ENCODE measurements around the gene PRKX. TPM values are rescaled to one million over a fixed set of nuclear protein-coding genes. Genes with fewer than 3 reads are reported as not detected.
"Not testable (repeated sequence)": the region's sequence is repeated elsewhere in the genome, so short reads cannot be mapped to it uniquely, and the experiment has no call there.

PRKX gene
- total RNA-seq, 1 donor from 2014 or later: 28.9 TPM

DNA sequence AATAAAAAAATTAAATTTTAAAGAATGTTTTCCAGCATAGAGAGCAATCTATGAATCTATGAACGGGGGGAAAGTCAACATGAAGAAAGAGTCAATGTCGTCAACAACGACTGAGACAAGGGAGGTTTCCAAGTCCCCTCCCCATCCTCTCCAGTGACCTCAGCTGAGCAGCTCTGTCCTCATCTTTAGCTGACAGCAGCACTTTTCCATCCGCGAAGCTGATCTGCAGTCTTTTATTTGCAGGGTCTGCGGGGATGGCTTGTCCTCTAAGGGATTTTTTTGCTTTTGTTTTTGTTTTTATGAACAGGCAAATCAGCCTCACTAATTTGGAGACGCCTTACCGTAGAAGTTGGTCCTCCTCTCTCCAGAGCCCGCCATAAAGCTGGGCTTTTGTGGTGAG lies 46.5 kb downstream of the PRKX start:
- intact Hi-C loops (cut with DNase I): no loop called here
- DNase-seq (ENCODE audit: low spot score): no peak

DNA sequence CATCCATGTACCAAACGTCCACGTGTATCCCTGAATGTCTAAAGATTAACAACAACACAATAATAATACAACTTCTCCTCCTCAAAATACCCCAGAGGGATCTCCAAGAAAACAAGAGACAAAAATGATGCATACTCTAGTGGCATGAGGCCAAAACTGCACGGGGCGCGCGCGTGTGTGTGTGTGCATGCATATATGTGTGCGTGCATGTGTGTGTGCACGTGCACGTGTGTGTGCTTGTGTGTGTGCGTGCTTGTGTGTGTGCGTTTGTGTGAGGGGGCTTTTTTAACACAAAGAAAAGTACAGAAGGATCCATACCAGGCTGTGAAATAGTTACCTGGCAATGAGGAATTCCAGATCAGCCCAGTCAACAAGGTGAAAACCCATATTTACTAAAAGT lies 48.5 kb downstream of the PRKX start:
- DNase-seq (ENCODE audit: low spot score) (no peak), ATAC-seq (no peak)
- intact Hi-C loops (cut with DNase I): no loop called here

More for the DNA sequence above, 46.5 kb downstream of the PRKX start:
- ATAC-seq: peak; percentile 55

DNA sequence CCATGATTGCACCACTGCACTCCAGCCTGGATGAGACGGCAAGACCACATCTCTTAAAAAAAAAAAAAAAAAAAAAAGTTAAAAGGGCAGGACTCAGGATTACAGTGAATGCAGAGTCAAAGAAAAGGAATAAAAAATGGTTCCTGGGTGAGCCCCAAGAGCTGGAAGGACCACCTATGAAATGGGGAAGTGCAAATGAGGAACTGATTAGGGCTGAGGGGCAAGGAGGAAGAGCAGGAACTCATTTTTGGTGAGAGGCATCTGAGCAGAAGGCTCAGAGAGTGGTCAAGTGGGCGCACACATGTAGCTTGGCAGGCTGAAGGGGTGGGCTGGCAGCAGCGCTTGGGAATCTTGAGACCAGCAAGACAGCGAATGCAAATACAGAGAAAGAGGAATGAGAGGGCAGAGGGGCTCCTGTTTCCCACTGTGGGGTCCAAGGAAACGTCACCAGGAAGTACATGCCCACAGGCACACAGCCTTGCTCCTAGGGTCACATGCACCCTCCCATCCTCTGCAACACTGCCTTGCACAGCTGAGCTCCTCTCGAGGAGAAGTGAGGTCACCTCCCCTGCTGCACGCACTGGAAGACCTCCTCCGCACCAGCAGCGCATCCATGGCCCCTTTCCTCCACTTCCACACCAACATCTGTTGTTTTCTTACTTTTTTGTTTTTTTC lies 49.7 kb downstream of the PRKX start:
- DNase-seq (ENCODE audit: low spot score); intact Hi-C loops (cut with DNase I): not testable (repeated sequence)
- ATAC-seq: peak; percentile 77

DNA sequence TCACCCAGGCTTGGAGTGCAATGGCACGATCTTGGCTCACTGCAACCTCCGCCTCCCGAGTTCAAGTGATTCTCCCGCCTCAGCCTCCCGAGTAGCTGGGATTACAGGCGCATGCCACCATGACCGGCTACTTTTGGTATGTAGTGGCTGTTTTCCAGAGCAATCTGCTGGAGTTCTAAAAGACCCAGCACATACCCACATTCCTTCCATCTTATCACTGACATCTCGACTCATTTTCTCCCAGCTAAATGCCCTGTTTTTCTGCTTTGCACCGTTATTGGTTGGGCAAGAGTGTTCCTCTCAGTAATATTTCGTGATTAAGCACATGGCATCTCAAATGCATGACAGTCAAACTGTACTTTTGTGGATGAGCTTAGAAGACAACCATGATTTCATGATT lies 53.7 kb downstream of the PRKX start:
- ATAC-seq: no peak
- intact Hi-C loops (cut with DNase I): loop anchor here (10.0 kb wide), 1 partner anchor 125 kb away; no protein-coding TSS in a partner anchor
- no peak for DNase-seq (ENCODE audit: low spot score)

DNA sequence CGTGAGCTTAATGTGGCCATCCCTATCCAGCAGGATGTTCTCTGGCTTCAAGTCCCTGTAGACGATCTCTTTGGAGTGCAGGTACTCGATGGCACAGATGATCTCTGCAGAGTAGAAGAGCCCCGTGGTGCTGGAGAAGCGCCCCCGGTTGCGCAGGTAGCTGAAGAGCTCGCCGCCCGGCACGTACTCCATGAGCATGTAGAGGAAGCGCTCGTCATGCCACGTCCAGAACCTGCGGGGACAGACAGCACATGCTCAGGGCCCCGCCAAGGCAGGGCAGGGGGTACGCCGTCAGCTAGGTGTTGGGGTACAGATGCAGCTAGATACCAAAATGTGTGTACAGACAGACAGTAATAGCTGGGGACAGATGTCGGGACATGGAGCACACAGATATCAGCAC lies 58.3 kb downstream of the PRKX start:
- intact Hi-C loops (cut with DNase I): loop anchor here (10.0 kb wide), 1 partner anchor 130 kb away; no protein-coding TSS in a partner anchor
- no peak for DNase-seq (ENCODE audit: low spot score)
- ATAC-seq: peak; percentile 26

DNA sequence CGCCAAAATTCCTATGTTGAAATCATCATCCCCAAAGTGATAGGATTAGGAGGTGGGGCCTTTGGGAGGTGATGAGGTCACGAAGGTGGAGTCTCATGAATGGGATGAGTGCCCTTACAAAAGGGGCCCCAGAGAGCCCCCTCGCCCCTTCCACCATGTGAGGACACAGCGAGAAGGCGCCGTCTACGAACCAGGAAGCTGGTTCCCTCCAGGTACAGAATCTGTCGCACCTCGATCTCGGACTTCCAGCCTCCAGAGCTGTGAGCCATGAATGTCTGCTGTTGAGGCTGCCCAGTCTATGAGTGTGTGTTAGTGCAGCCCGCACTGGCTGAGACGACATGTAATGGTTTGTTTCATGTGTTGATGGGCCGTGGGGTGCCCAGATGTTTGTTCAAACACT lies 60.3 kb downstream of the PRKX start:
- no peak for ATAC-seq
- no peak for DNase-seq (ENCODE audit: low spot score)
- intact Hi-C loops (cut with DNase I): loop anchor here (10.0 kb wide), 1 partner anchor 132 kb away; no protein-coding TSS in a partner anchor

DNA sequence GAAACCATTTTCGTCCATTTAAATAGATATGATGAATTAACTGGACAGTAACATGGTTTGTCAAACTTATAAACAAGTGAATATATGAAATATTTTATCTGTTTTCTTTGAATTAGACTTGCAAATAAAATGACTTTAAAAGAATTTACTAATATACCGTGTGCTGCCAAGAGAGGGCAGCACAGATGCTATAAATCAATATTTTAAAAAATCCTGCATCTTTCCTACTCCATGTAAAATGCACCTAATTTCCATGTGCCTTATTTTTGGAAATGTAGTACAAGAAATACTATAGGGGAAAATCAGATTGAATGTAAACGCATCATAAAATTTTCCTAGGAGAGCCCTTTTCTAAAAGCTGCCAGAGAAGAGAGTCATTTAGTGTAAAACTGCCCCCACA lies 62.2 kb downstream of the PRKX start:
- no peak for DNase-seq (ENCODE audit: low spot score)
- ATAC-seq: no peak
- intact Hi-C loops (cut with DNase I): loop anchor here (10.0 kb wide), 1 partner anchor 134 kb away; no protein-coding TSS in a partner anchor

DNA sequence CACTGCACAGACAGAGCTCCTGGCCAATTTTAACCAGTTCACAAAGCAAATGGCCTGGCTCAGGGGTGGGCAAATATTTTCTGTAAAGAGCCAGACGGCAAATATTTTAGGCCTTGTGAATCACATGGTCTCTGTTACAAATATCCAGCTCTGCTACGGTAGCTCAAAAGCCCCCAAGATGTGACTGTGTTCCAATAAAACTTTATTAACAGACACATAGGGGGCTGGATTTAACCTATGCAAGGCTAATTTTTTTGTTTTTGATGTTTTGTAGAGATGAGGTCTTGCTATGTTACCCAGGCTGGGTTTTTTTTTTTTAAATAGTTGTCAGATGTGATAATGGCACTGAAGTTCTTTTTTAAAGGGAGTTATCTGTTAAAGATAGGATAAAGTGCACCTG lies 65.4 kb downstream of the PRKX start:
- intact Hi-C loops (cut with DNase I): no loop called here
- no peak for DNase-seq (ENCODE audit: low spot score)
- no peak for ATAC-seq

DNA sequence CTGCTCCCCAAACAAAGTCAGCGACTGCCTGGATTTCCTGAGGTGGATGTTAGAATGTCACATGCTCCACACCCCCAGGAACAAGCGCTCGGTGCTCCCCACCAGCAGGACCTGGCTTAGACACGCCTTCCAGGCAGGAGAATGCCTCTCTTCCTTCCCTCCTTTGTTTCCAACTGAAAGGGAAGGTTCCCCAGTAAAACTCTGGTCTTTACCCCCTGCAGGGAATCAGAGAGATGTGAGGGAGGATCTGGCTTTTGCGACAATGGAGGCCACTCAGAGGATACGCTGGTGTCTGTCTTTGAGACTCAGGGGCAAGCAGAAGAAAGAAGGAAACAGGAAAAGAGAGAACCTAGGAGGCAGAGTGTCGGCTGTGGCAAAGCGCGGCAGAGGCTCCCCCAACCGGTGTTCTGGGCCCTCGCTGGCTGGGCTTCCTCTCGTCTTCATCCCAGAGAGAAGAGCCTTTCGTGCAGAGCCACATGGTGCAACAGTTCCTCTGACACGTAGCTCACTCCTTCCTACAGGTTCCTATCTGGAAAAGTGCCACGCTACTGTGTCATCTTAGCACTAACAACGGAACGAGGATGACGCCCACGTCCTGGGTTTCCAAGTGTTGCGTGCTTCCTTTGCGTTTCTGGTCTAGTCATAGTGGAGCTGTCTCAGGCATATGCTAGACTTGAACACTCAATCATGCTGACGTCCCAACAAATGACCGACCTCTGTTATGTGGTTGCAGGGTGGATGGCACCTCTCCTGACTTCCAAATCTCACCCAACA lies 73.4 kb downstream of the PRKX start:
- intact Hi-C loops (cut with DNase I); ATAC-seq; DNase-seq (ENCODE audit: low spot score): not testable (repeated sequence)

DNA sequence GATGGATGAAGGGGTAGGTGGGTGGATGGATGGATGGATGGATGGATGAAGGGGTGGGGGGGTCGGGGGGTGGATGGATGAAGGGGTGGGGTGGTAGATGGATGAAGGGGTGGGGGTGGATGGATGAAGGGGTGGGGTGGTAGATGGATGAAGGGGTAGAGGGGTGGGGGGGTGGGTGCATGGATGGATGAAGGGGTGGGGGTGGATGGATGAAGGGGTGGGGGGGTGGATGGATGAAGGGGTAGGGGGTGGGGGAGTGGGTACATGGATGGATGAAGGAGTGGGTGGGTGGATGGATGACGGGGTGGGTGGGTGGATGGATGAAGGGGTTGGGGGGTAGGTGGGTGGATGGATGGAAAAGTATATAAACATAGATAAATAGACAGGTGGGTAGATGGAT lies 74.2 kb downstream of the PRKX start:
- DNase-seq (ENCODE audit: low spot score) (no peak), ATAC-seq (no peak)
- intact Hi-C loops (cut with DNase I): no loop called here

DNA sequence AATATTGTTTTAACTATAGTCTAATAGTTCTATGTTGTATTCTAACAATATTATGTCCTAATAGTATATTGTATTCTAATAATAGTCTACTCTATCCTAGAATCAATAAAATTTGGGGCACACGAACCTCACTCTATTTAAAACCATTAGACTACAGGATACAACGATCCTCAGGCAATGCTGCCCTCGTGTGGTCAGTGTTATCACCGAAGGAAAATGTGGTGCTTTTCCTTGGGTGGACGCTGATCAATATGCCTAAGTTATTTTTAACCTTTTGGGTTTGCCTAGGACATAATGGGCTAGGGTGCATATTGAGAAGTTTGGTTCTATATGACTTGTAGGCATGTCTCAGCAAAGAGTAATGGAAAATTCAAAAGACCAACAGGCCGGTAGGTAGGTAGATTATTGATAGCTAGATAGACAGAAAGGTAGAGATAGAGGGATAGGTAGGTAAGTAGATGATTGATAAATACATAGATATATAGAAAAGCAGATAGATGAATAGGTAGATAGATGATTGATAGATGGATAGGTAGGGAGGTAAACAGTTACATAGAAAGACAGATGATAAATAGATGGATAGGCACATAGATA lies 75.1 kb downstream of the PRKX start:
- ATAC-seq: peak; percentile 50
- DNase-seq (ENCODE audit: low spot score): peak; percentile 71

DNA sequence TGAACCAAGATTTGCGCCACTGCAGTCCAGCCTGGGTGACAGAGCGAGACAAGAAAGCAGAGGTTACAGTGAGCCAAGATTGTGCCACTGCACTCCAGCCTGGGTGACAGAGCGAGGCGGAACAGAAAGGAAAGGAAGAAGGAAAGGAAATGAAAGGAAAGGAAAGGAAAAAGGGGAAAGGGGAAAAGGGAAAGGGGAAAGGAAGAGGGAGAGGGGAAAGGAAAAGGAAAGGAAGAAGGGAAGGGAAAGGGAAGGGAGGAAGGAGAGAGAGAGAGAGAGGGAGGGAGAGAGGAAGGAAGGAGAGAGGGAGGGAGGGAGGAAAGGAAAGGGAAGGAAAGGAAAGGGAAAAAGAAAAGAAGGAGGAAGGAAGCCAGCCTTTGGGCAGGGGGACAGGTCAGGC lies 76.6 kb downstream of the PRKX start:
- no peak for ATAC-seq
- intact Hi-C loops (cut with DNase I): no loop called here
- DNase-seq (ENCODE audit: low spot score): no peak

More for the DNA sequence above, 75.1 kb downstream of the PRKX start:
- intact Hi-C loops (cut with DNase I): no loop called here

DNA sequence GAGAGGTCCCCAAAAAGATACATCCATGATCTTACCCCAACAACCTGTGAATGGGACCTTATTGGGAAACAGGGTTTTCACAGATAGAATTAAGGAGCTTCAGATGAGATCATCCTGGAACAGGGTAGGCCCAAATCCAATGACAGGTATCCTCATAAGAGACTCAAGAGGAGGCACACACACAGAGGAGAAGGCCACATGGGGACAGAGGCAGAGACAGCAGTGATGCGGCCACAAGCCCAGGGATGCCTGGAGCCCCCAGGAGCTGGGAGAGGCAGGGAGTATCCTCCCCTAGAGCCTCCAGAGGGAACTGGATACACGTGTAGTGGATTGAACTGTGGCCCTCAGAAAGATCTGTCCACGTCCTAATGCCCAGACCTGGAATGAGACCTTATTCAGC lies 82.3 kb downstream of the PRKX start:
- DNase-seq (ENCODE audit: low spot score): no peak
- intact Hi-C loops (cut with DNase I): no loop called here
- ATAC-seq: no peak

DNA sequence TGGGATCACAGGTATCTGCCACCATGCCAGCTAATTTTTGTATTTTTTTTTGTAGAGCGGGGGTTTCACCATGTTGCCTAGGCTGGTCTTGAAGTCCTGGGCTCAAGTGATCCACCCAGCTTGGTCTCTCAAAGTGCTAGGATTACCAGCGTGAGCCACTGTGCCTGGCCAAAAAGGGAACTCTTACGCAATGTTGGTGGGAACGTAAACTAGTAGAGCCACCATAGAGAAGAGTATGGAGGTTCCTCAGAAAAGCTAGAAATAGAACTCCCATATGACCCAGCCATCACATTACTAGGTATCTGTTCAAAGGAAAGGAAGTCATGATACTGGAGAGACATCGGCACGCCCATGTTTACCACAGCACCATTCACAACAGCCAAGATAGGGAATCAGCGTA lies 85.9 kb downstream of the PRKX start:
- no peak for DNase-seq (ENCODE audit: low spot score)
- intact Hi-C loops (cut with DNase I): no loop called here
- no peak for ATAC-seq

DNA sequence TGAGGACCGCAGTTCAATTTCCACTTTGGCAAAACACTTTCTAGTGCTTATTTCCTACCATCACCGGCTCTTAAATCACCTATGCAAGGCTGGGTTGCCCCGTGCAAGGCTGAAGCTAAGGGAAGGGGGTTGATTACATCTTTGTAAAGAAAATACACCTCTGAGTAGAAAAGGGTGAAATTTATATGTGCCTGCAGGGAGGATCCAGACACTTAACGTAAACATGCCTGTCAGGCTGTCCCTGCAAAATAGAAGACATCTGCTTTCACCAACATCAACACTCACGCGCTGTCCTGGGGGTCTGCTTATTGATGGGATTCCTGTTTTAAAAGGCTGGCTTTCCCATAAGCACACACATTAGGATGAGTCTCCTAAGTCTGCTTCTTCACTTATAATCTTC lies 92.0 kb downstream of the PRKX start:
- ATAC-seq: no peak
- intact Hi-C loops (cut with DNase I): no loop called here
- no peak for DNase-seq (ENCODE audit: low spot score)

DNA sequence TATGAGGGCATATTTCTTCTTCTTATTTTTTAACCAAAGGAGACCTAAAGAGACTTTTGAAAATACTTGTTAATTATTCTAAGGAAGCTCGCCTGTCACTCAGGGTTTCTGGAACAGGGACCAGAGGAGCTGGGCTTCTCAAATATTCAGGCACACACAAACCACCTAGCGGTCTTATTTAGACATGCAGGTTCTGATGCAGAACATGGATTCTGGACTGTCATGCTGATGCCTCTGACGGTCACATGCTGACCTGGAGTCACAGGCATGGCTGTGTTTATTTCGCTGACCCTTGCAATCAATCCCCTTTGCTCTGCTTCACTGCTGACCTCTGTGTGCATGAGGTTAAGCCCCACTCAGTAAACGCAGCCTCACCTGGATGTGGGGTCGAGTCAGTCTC lies 101.7 kb downstream of the PRKX start:
- ATAC-seq; intact Hi-C loops (cut with DNase I); DNase-seq (ENCODE audit: low spot score): not testable (repeated sequence)

DNA sequence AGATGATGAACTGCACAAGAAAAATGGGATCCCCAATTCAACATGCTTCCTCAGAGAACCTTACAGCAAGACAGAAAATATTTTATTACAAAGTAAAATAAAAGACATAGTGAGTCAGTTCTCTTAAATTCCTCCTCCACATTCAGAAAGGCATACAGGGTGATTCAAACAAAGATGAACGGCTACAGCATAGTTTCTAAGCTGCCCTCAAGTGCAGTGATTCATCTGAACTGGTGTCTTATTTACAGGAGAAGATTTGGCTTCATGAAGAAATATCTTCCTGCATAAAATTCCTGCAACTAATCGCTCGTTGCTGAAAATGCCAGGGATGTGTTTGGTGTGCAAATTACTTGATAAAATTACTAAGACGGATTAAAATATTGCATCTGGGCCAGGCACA lies 103.6 kb downstream of the PRKX start:
- intact Hi-C loops (cut with DNase I): no loop called here
- no peak for DNase-seq (ENCODE audit: low spot score)
- ATAC-seq: no peak

DNA sequence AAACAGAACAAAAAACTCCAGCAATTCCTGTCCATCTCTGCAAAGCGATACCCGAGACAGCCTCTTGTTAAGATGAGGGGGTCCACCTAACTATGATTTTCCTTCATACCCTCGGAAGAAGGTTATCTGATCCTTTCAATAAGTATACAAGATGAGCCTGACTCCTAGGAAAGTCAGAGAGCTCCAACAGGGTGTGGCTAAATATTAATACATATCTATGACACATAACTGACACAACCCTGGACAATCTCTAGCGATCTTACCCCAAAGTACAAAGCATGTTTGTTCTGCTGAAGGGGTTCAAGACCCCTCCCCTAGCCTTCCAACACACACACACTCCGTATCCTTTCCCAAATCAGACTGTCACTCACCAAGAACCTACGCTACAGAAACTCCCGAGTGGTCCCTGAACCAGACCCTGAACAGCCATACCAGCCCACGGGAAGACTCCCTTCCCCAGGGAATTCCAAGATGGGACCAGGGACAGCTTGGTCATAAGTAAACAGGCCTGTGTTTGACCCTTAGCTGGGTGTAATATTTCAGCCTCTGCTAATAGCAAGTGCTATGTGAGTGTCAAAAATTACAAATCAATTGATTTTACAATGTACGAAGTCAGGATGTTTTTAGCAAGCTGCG lies 110.3 kb downstream of the PRKX start:
- DNase-seq (ENCODE audit: low spot score) (no peak), ATAC-seq (no peak)
- intact Hi-C loops (cut with DNase I): no loop called here

DNA sequence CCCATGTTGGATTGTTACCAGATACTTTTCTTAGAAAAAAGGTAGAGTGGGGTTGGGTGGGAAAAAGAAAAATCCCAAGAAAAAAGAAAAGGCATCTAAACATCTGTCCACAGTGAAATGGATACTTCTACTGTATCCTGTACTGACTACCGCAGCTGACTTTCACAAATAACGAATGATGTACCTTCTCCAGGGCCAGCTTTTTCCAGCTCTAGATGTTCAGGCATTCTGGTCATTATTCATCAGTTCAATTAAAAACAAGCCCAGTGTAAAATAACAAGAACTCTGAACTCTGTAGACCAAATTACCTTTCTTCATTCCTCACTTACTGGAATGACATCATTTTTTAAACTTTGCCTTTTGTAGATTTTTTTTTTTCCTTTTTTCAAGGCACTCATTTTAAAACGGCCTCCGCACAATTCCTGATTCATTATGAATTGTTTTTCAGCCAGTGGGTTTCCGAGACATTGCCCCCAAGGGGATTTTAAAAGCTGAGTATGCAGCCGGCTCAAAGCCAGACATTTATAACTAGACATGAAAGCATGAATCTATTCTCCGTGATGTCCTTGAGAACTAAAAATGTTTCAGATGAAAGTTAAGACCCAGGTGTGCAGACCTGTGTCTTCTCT lies 113.5 kb downstream of the PRKX start:
- peak; percentile 57 for ATAC-seq
- intact Hi-C loops (cut with DNase I): no loop called here
- DNase-seq (ENCODE audit: low spot score): no peak

Data from sciatic nerve (tissue), 2 donors.